HG03442 (cell line): ENCODE results near the gene ADGRG3.

ENCODE experiments used
- ATAC-seq: cut with Tn5 transposase; IDR thresholded peaks from one replicate; pipeline ENCODE4 v1.9.1; 2021; ENCODE audit warnings: mild to moderate bottlenecking, moderate library complexity; ENCODE audit not compliant: unreplicated experiment

Gene ADGRG3

GRCh38 chr16:57694725-57695679, 26.9 kb downstream of the ADGRG3 start, which contains the start of gene DRC7:
Gene DRC7, plus strand, starts transcription at chr16:57694806. Its CDS starts 3,144 bp downstream, at chr16:57697950.
- no peak for ATAC-seq

GRCh38 chr16:57695680-57696069, 27.6 kb downstream of the ADGRG3 start:
- ATAC-seq = no peak

GRCh38 chr16:57696240-57696639, 28.1 kb downstream of the ADGRG3 start:
- no peak for ATAC-seq

GRCh38 chr16:57697896-57698537, 29.9 kb downstream of the ADGRG3 start:
- no peak for ATAC-seq

GRCh38 chr16:57698812-57699405, 30.8 kb downstream of the ADGRG3 start:
- no peak for ATAC-seq

GRCh38 chr16:57699481-57699880, 31.4 kb downstream of the ADGRG3 start:
- no peak for ATAC-seq

- no peak for ATAC-seq
Measured at GRCh38 chr16:57699899-57700298, 31.8 kb downstream of the ADGRG3 start.

- no peak for ATAC-seq
Measured at GRCh38 chr16:57700781-57701551, 32.9 kb downstream of the ADGRG3 start.

GRCh38 chr16:57701759-57702371, 33.8 kb downstream of the ADGRG3 start:
- no peak for ATAC-seq

- ATAC-seq = no peak
Measured at GRCh38 chr16:57703416-57704010, 35.4 kb downstream of the ADGRG3 start.

- no peak for ATAC-seq
Measured at GRCh38 chr16:57704011-57704904, 36.2 kb downstream of the ADGRG3 start.

GRCh38 chr16:57704905-57705852, 37.1 kb downstream of the ADGRG3 start:
- ATAC-seq = no peak

GRCh38 chr16:57706717-57707116, 38.6 kb downstream of the ADGRG3 start:
- ATAC-seq = no peak

GRCh38 chr16:57707331-57707730, 39.2 kb downstream of the ADGRG3 start:
- no peak for ATAC-seq

- ATAC-seq = no peak
Measured at GRCh38 chr16:57708168-57708567, 40.1 kb downstream of the ADGRG3 start.

- no peak for ATAC-seq
Measured at GRCh38 chr16:57709663-57710062, 41.6 kb downstream of the ADGRG3 start.

- ATAC-seq = no peak
Measured at GRCh38 chr16:57711346-57711745, 43.2 kb downstream of the ADGRG3 start.

GRCh38 chr16:57711993-57712392, 43.9 kb downstream of the ADGRG3 start:
- no peak for ATAC-seq
